OCI-LY1 (cell line): ENCODE measurements around the gene NDUFA11.

ENCODE experiments used
- EZH2 ChIP-seq: fragments of 200-600 bp; sonication (generic), shearing (Covaris generic); IDR thresholded peaks from 2 replicates; pipeline ENCODE4 v1.8.0; 2017; ENCODE audit warnings: borderline replicate concordance, mixed run types, mild to moderate bottlenecking, antibody characterized with exemption, low read length, moderate library complexity, mixed read lengths
- TF ChIP-seq, protein P1 (sequence below): fragments of 200-600 bp; sonication (generic), shearing (Covaris generic); IDR thresholded peaks from 2 replicates; pipeline ENCODE4 v1.5.1; 2017; ENCODE audit warnings: mild to moderate bottlenecking, antibody characterized with exemption, low read length, moderate library complexity, mixed read lengths

DNA sequence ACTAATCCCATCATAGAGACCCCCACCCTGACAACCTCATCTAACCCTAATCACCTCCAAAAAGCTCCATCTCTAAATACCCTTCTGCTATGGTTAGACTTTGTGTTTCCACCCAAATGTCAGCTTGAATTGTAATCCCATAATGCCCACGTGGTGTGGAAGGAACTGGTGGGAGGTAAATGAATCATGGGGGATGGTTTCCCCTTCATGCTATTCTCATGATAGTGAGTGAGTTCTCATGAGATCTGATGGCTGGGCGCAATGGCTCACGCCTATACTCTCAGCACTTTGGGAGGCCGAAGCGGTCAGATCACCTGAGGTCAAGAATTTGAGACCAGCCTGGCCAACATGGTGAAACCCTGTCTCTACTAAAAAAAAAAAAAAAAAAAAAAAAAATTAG is 3.7 kb upstream of the NDUFA11 start:
- TF ChIP-seq, protein P1, sequence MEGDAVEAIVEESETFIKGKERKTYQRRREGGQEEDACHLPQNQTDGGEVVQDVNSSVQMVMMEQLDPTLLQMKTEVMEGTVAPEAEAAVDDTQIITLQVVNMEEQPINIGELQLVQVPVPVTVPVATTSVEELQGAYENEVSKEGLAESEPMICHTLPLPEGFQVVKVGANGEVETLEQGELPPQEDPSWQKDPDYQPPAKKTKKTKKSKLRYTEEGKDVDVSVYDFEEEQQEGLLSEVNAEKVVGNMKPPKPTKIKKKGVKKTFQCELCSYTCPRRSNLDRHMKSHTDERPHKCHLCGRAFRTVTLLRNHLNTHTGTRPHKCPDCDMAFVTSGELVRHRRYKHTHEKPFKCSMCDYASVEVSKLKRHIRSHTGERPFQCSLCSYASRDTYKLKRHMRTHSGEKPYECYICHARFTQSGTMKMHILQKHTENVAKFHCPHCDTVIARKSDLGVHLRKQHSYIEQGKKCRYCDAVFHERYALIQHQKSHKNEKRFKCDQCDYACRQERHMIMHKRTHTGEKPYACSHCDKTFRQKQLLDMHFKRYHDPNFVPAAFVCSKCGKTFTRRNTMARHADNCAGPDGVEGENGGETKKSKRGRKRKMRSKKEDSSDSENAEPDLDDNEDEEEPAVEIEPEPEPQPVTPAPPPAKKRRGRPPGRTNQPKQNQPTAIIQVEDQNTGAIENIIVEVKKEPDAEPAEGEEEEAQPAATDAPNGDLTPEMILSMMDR: no peak
- TF ChIP-seq EZH2: no peak
